GM12891 (cell line): ENCODE results near the gene MPL.

ENCODE experiments used
- POLR2A ChIP-seq: IDR thresholded peaks from 2 replicates; pipeline ENCODE4 v1.6.1; 2011; ENCODE audit warnings: low read depth, low read length, control low read depth
- POLR2AphosphoS5 ChIP-seq: IDR thresholded peaks from 2 replicates; pipeline ENCODE4 v1.6.1; 2011; ENCODE audit warnings: low read depth, low read length, control low read depth
- TAF1 ChIP-seq: IDR thresholded peaks from 2 replicates; pipeline ENCODE4 v1.6.1; 2011; ENCODE audit warnings: low read depth, low read length, control low read depth

- TF ChIP-seq TAF1 (no peak), POLR2A (no peak), POLR2AphosphoS5 (no peak)
These were observed 35.4 kb upstream of the MPL start for GRCh38 chr1:43302201-43302600.
